DOHH2 (cell line): ENCODE measurements around the gene GPC5.

Experiments used
- H3F3A ChIP-seq: fragments of 200-600 bp; sonication (generic), shearing (Covaris generic); 2 replicates; pipeline ENCODE4 v1.6.0; 2016; ENCODE audit warnings: antibody characterized with exemption, mild to moderate bottlenecking; ENCODE audit not compliant: control insufficient read depth, insufficient read depth
- H3K27ac ChIP-seq: fragments of 200-600 bp; sonication (generic); 2 replicates; pipeline ENCODE4 v1.5.1; 2014; ENCODE audit warnings: low read depth, mild to moderate bottlenecking, low read length, moderate library complexity
- H3K27me3 ChIP-seq: fragments of 200-600 bp; sonication (generic); 2 replicates; pipeline ENCODE4 v1.6.1; 2014; ENCODE audit warnings: mild to moderate bottlenecking, low read length, mixed read lengths; ENCODE audit not compliant: control insufficient read depth
- H3K36me3 ChIP-seq: fragments of 200-600 bp; sonication (generic); 2 replicates; pipeline ENCODE4 v1.6.1; 2014; ENCODE audit warnings: mild to moderate bottlenecking, low read length, moderate library complexity, mixed read lengths; ENCODE audit not compliant: control insufficient read depth
- H3K4me1 ChIP-seq: fragments of 200-600 bp; sonication (generic); 2 replicates; pipeline ENCODE4 v1.6.1; 2014; ENCODE audit warnings: mild to moderate bottlenecking, low read length, mixed read lengths; ENCODE audit not compliant: control insufficient read depth
- H3K4me2 ChIP-seq: fragments of 200-600 bp; sonication (generic); 2 replicates; pipeline ENCODE4 v1.6.0; 2014; ENCODE audit warnings: mild to moderate bottlenecking, low read length, moderate library complexity
- H3K4me3 ChIP-seq: fragments of 200-600 bp; sonication (generic); 2 replicates; pipeline ENCODE4 v1.5.1; 2014; ENCODE audit warnings: mild to moderate bottlenecking, low read length, mixed read lengths
- H3K79me2 ChIP-seq: fragments of 200-600 bp; sonication (generic); 2 replicates; pipeline ENCODE4 v1.6.1; 2014; ENCODE audit warnings: mild to moderate bottlenecking, low read length, mixed read lengths; ENCODE audit not compliant: control insufficient read depth
- H3K9me2 ChIP-seq: fragments of 200-600 bp; sonication (generic); replicated peaks from 2 replicates; pipeline ENCODE4 v1.6.1; 2014; ENCODE audit warnings: mild to moderate bottlenecking, low read length, mixed read lengths; ENCODE audit not compliant: control insufficient read depth
- H3K9me3 ChIP-seq: fragments of 200-600 bp; sonication (generic); 2 replicates; pipeline ENCODE4 v1.6.1; 2014; ENCODE audit warnings: antibody characterized with exemption, low read length, mixed read lengths; ENCODE audit not compliant: control insufficient read depth, insufficient read depth
- H4K20me1 ChIP-seq: fragments of 200-600 bp; sonication (generic); 2 replicates; pipeline ENCODE4 v1.6.0; 2014; ENCODE audit warnings: low read depth, mild to moderate bottlenecking, antibody characterized with exemption, low read length, moderate library complexity; ENCODE audit not compliant: control insufficient read depth, insufficient read depth
- CTCF ChIP-seq: fragments of 200-600 bp; sonication (generic); IDR thresholded peaks from one replicate; pipeline ENCODE4 v1.5.1; 2014; ENCODE audit warnings: antibody characterized with exemption, mild to moderate bottlenecking, low read depth, low read length; ENCODE audit not compliant: poor library complexity, severe bottlenecking
- EZH2phosphoT487 ChIP-seq: fragments of 200-600 bp; sonication (generic); IDR thresholded peaks from 2 replicates; pipeline ENCODE4 v1.6.1; 2017; ENCODE audit warnings: borderline replicate concordance, mild to moderate bottlenecking, antibody characterized with exemption, low read length, moderate library complexity, mixed read lengths

Gene GPC5

GRCh38 chr13:92136449-92137155 lies 738.2 kb downstream of the GPC5 start:
- no peaks in the 10 kb centered on the region for H3K36me3 ChIP-seq
- TF ChIP-seq CTCF (no peak), EZH2phosphoT487 (no peak)
- no peak overlapping the region for H3K4me2 ChIP-seq
- H3K9me3 ChIP-seq: no peaks in the 10 kb centered on the region
- no peak overlapping the region for H3K27ac ChIP-seq
- H3K27me3 ChIP-seq: no peaks in the 10 kb centered on the region
- H4K20me1 ChIP-seq: no peaks in the 10 kb centered on the region
- no peak overlapping the region for H3K4me3 ChIP-seq
- no peaks in the 10 kb centered on the region for H3K4me1 ChIP-seq
- no peaks in the 10 kb centered on the region for H3K9me2 ChIP-seq
- no peaks in the 10 kb centered on the region for H3K79me2 ChIP-seq
- H3F3A ChIP-seq: no peaks in the 10 kb centered on the region

GRCh38 chr13:92137520-92137919 lies 739.1 kb downstream of the GPC5 start:
- no peaks in the 10 kb centered on the region for H3K79me2 ChIP-seq
- no peaks in the 10 kb centered on the region for H3K9me2 ChIP-seq
- H3K27ac ChIP-seq: no peak overlapping the region
- no peaks in the 10 kb centered on the region for H3K4me1 ChIP-seq
- no peak overlapping the region for H3K4me2 ChIP-seq
- TF ChIP-seq CTCF (no peak), EZH2phosphoT487 (no peak)
- H3K4me3 ChIP-seq: no peak overlapping the region
- H3K36me3 ChIP-seq: no peaks in the 10 kb centered on the region
- no peaks in the 10 kb centered on the region for H3K9me3 ChIP-seq
- no peaks in the 10 kb centered on the region for H4K20me1 ChIP-seq
- no peaks in the 10 kb centered on the region for H3K27me3 ChIP-seq
- no peaks in the 10 kb centered on the region for H3F3A ChIP-seq

- Histone ChIP-seq H3K9me3 (no peaks in the 10 kb centered on the region), H3K27ac (no peak overlapping the region), H3K9me2 (no peaks in the 10 kb centered on the region), H3K4me1 (no peaks in the 10 kb centered on the region), H3K4me3 (no peak overlapping the region), H4K20me1 (no peaks in the 10 kb centered on the region), H3F3A (no peaks in the 10 kb centered on the region), H3K27me3 (no peaks in the 10 kb centered on the region), H3K36me3 (no peaks in the 10 kb centered on the region), H3K4me2 (no peak overlapping the region), H3K79me2 (no peaks in the 10 kb centered on the region)
- TF ChIP-seq EZH2phosphoT487 (no peak), CTCF (no peak)
These were observed 745.3 kb downstream of the GPC5 start for GRCh38 chr13:92143766-92144165.
